Measurements from ENCODE around the gene NELL1.

Gene NELL1

GRCh38 chr11:20991471-20991870 is 322.1 kb downstream of the NELL1 start:
- DNase-seq, result no peak

GRCh38 chr11:21007297-21007696 is 337.9 kb downstream of the NELL1 start:
- no peak for DNase-seq

GRCh38 chr11:21018248-21018647 is 348.9 kb downstream of the NELL1 start:
- no peak for DNase-seq

GRCh38 chr11:21026685-21027084 is 357.3 kb downstream of the NELL1 start:
- DNase-seq, result no peak

GRCh38 chr11:21037850-21038249 is 368.5 kb downstream of the NELL1 start:
- DNase-seq, result no peak

GRCh38 chr11:21038801-21039200 is 369.4 kb downstream of the NELL1 start:
- no peak for DNase-seq

- DNase-seq, result no peak
These were observed 371.2 kb downstream of the NELL1 start for GRCh38 chr11:21040630-21041029.

- DNase-seq, result no peak
These were observed 379.2 kb downstream of the NELL1 start for GRCh38 chr11:21048626-21049025.

GRCh38 chr11:21053466-21053865 is 384.1 kb downstream of the NELL1 start:
- no peak for DNase-seq

GRCh38 chr11:21056644-21057043 is 387.3 kb downstream of the NELL1 start:
- no peak for DNase-seq

GRCh38 chr11:21059879-21060278 is 390.5 kb downstream of the NELL1 start:
- no peak for DNase-seq

GRCh38 chr11:21066030-21066429 is 396.6 kb downstream of the NELL1 start:
- DNase-seq, result no peak

GRCh38 chr11:21068886-21069285 is 399.5 kb downstream of the NELL1 start:
- no peak for DNase-seq

- DNase-seq, result no peak
These were observed 400.5 kb downstream of the NELL1 start for GRCh38 chr11:21069909-21070308.

- no peak for DNase-seq
These were observed 403.2 kb downstream of the NELL1 start for GRCh38 chr11:21072558-21072957.

- no peak for DNase-seq
These were observed 413.5 kb downstream of the NELL1 start for GRCh38 chr11:21082853-21083252.

- DNase-seq, result no peak
These were observed 419.5 kb downstream of the NELL1 start for GRCh38 chr11:21088930-21089329.

- no peak for DNase-seq
These were observed 435.3 kb downstream of the NELL1 start for GRCh38 chr11:21104641-21105040.

- DNase-seq, result no peak
These were observed 436.0 kb downstream of the NELL1 start for GRCh38 chr11:21105196-21105917.

GRCh38 chr11:21109341-21109740 is 440.0 kb downstream of the NELL1 start:
- no peak for DNase-seq

GRCh38 chr11:21110415-21110814 is 441.0 kb downstream of the NELL1 start:
- no peak for DNase-seq

- DNase-seq, result no peak
These were observed 444.5 kb downstream of the NELL1 start for GRCh38 chr11:21113876-21114275.

GRCh38 chr11:21116009-21116408 is 446.6 kb downstream of the NELL1 start:
- DNase-seq, result no peak

GRCh38 chr11:21119411-21119810 is 450.0 kb downstream of the NELL1 start:
- DNase-seq, result no peak

- DNase-seq, result no peak
These were observed 452.6 kb downstream of the NELL1 start for GRCh38 chr11:21121991-21122390.
